Spleen (tissue), 7 donors: ENCODE data around the gene GSG1L.

Experiments
- POLR2A ChIP-seq, 3 donors: fragments of 450-650 bp; IDR thresholded peaks; one replicate each; pipeline ENCODE4 v1.5.1; 2017; ENCODE audit warnings: antibody characterized with exemption in 3 of 3, mild to moderate bottlenecking in 1 of 3
- TF ChIP-seq, protein P1 (sequence below), 11 experiments: fragments of 200-600 bp in 7 of 11; fragments of 450-650 bp in 4 of 11; sonication (generic) in 4 of 11; IDR thresholded peaks in 8 of 11; conservative IDR thresholded peaks in 3 of 11; 1 replicate in 7 of 11; 2 replicates in 4 of 11; pipeline versions ENCODE4 v1.4.0 to v1.8.0; 2016 to 2021; ENCODE audit warnings: antibody characterized with exemption in 11 of 11, inconsistent platforms in 4 of 11, mild to moderate bottlenecking in 1 of 11
- donor health status: DM: no; HTN: no; CAD: no; lungs with moderate emphysema.
- donor health status: DM: no; HTN: no; CAD: no.
- donor health status: DM: no; HTN: no; CAD: no.

DNA sequence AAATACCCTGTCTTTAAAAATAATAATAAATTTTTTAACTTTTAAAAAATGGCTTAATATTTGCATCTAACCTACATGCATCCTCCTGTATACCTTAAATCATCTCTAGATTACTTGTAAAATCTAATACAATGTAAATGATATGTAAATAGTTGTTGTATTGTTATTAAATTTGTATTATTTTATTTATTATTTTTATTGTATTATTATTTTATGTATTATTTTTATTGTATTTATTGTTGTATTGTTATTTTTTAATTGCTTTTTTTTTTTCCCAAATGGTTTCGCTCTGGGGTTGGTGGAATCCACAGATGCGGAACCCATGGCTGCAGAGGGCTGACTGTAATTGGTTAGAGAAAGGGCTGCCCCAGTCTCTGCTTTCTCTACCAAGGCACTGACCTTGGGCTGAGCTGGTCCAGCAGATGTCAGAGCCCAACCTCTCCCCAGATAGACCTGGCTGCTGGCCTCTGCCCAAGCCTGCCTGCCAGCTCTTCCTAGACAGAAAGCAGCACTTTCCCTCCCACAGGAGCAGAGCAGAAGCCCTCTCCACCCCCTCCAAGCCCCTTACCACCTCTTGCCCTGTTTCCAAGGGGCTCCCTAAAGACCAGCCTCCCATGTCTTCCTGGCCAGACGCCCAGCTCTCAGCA is 183.8 kb downstream of the GSG1L start:
- TF ChIP-seq POLR2A (IDR thresholded peaks at IDR 0.05), result no peak
- TF ChIP-seq, protein P1, sequence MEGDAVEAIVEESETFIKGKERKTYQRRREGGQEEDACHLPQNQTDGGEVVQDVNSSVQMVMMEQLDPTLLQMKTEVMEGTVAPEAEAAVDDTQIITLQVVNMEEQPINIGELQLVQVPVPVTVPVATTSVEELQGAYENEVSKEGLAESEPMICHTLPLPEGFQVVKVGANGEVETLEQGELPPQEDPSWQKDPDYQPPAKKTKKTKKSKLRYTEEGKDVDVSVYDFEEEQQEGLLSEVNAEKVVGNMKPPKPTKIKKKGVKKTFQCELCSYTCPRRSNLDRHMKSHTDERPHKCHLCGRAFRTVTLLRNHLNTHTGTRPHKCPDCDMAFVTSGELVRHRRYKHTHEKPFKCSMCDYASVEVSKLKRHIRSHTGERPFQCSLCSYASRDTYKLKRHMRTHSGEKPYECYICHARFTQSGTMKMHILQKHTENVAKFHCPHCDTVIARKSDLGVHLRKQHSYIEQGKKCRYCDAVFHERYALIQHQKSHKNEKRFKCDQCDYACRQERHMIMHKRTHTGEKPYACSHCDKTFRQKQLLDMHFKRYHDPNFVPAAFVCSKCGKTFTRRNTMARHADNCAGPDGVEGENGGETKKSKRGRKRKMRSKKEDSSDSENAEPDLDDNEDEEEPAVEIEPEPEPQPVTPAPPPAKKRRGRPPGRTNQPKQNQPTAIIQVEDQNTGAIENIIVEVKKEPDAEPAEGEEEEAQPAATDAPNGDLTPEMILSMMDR (IDR thresholded peaks at IDR 0.05 in 8 of 11, conservative IDR thresholded peaks at IDR 0.05 in 3 of 11), result no peak
